ENCODE data around the gene ACYP2.

ACYP2 gene

GRCh38 chr2:54329482-54330161, 214.2 kb downstream of the ACYP2 start:
- DNase-seq (ENCODE audit: low spot score), result peak; percentile 63

- DNase-seq (ENCODE audit: low spot score), result peak; percentile 97
Measured at GRCh38 chr2:54330162-54330925, 214.9 kb downstream of the ACYP2 start.

GRCh38 chr2:54330926-54331835, 215.8 kb downstream of the ACYP2 start:
- DNase-seq (ENCODE audit: low spot score), result no peak

GRCh38 chr2:54332386-54332785, 217.0 kb downstream of the ACYP2 start:
- DNase-seq (ENCODE audit: low spot score), result peak; percentile 5

GRCh38 chr2:54336136-54336976, 220.9 kb downstream of the ACYP2 start:
- DNase-seq (ENCODE audit: low spot score), result no peak

GRCh38 chr2:54336977-54337255, 221.5 kb downstream of the ACYP2 start:
- DNase-seq (ENCODE audit: low spot score), result no peak

GRCh38 chr2:54341656-54342055, 226.2 kb downstream of the ACYP2 start:
- no peak for DNase-seq (ENCODE audit: low spot score)

GRCh38 chr2:54342603-54343002, 227.2 kb downstream of the ACYP2 start:
- DNase-seq (ENCODE audit: low spot score), result no peak

- no peak for DNase-seq (ENCODE audit: low spot score)
Measured at GRCh38 chr2:54347622-54348021, 232.2 kb downstream of the ACYP2 start.

GRCh38 chr2:54348646-54349045, 233.2 kb downstream of the ACYP2 start:
- no peak for DNase-seq (ENCODE audit: low spot score)

GRCh38 chr2:54350426-54350825, 235.0 kb downstream of the ACYP2 start:
- DNase-seq (ENCODE audit: low spot score), result no peak

GRCh38 chr2:54353216-54353615, 237.8 kb downstream of the ACYP2 start:
- DNase-seq (ENCODE audit: low spot score), result no peak
